ENCODE measurements around the gene SP8.

Gene SP8

DNA sequence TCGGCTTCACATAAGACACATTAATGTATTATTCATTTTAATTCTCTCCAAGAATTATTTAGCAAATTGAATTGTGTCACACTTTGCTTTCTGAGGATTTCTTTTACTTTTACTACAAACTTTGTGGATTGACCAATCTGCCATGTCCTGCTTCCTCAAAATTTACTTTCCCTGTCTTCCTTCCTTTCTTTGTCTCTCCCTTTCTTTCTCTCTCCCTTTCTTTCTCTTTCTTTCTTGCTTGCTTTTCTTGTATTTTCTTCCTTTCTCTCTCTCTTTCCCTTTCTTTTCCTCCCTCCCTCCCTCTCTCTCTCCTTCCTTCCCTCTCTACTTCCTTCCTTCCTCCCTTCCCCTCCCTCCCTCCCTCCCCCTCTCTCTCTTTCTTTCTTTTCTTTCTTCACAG is 37.8 kb downstream of the SP8 start:
- DNase-seq: no peak

DNA sequence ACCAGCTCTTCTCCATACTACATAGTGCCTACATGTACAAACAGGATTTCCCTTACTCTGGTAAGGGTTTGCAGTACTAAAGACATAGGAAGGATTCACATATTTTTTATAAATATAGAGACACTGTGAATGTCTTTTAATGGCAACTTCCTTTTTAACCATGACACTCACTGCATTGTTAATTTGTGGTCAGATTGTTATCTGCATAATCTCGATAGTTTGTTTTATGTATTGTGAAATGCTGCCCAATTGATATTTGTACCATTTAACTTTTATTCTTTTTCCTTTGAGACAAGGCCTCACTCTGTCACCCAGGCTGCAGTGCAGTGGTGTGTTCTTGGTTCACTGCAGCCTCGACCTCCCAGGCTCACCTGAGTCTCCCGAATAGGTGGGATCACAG is 39.7 kb downstream of the SP8 start:
- no peak for DNase-seq

- no peak for DNase-seq
These were observed 41.0 kb downstream of the SP8 start for GRCh38 chr7:20745702-20746101.

DNA sequence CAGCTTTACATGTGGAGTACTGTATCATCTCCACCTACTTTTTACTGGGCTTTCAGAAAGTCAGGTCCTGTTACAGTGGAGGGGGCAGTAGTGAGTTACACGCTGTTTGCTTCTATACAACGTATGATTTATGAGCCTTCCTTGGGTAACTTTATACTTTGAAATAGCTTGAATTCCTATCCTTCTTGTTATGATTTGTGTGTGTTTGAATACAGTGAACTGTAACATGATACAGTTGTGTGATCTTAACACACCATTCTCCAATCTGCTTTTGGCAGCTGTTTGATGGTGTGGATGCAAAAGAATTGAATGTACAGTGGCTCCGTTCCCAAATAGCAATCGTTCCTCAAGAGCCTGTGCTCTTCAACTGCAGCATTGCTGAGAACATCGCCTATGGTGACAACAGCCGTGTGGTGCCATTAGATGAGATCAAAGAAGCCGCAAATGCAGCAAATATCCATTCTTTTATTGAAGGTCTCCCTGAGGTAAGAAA is 41.7 kb downstream of the SP8 start:
- DNase-seq: no peak

DNA sequence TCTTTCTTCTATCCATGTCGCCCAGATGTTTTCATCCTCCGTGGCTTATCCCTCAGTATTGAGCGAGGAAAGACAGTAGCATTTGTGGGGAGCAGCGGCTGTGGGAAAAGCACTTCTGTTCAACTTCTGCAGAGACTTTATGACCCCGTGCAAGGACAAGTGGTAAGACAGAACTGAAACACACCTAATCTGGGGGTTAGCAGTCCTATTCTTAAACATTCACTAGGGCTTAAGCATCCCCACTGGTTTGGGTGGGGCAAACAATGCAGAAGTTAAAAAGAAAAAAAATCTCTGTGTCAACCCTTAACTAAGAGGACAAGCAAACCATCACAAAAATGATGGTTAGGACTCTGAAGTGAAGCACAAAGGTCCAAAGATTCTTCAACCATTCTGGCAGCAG is 43.8 kb downstream of the SP8 start:
- no peak for DNase-seq

- DNase-seq: no peak
These were observed 44.9 kb downstream of the SP8 start for GRCh38 chr7:20741801-20742200.

- no peak for DNase-seq
These were observed 47.9 kb downstream of the SP8 start for GRCh38 chr7:20738518-20739481.

- no peak for DNase-seq
These were observed 48.7 kb downstream of the SP8 start for GRCh38 chr7:20737840-20738448.

GRCh38 chr7:20735346-20736065 is 51.2 kb downstream of the SP8 start:
- no peak for DNase-seq

Data from GDM1 (cell line).